ENCODE data around the gene NOS1AP. TPM values are rescaled to one million over a fixed set of nuclear protein-coding genes. Genes with fewer than 3 reads are reported as not detected.

Gene NOS1AP
- total RNA-seq, 4 donors from 2014 or later: 1.1 to 3.5 (median 2.6) TPM

DNA sequence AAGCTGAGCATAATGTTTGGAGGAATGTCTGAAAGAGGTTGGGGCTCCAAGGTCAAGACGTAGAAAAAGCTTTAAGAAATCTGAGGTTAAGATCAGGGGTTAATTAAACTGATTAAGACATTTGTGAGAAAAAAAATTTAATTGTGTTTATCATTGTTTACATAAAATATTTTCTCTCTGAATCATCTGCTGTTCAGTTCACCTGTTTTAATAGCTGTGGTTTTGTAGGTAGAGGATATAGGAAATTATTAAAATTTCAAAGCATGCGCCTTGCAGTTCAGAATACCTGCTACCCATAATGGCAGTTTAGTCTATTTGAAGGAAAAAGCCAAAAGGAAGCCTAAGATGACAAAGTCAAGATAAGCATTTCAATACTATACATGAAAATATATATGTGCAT lies 154.0 kb downstream of the NOS1AP start:
- WGBS, 2 donors: 83 to 87% methylated on average over 2 of the region's 2 CpGs
- DNase-seq (ENCODE audit: low spot score in 2 of 2): no peak
- no peak for TF ChIP-seq POLR2A (IDR thresholded peaks at IDR 0.05)
- TF ChIP-seq, protein P1, sequence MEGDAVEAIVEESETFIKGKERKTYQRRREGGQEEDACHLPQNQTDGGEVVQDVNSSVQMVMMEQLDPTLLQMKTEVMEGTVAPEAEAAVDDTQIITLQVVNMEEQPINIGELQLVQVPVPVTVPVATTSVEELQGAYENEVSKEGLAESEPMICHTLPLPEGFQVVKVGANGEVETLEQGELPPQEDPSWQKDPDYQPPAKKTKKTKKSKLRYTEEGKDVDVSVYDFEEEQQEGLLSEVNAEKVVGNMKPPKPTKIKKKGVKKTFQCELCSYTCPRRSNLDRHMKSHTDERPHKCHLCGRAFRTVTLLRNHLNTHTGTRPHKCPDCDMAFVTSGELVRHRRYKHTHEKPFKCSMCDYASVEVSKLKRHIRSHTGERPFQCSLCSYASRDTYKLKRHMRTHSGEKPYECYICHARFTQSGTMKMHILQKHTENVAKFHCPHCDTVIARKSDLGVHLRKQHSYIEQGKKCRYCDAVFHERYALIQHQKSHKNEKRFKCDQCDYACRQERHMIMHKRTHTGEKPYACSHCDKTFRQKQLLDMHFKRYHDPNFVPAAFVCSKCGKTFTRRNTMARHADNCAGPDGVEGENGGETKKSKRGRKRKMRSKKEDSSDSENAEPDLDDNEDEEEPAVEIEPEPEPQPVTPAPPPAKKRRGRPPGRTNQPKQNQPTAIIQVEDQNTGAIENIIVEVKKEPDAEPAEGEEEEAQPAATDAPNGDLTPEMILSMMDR (IDR thresholded peaks at IDR 0.05): no peak
- intact Hi-C loops (cut with DNase I; ENCODE audit: low total_unique reads): no loop called here
- no peak overlapping the region for H3K4me3 ChIP-seq (ENCODE audit: low read depth, poor library complexity, severe bottlenecking)

DNA sequence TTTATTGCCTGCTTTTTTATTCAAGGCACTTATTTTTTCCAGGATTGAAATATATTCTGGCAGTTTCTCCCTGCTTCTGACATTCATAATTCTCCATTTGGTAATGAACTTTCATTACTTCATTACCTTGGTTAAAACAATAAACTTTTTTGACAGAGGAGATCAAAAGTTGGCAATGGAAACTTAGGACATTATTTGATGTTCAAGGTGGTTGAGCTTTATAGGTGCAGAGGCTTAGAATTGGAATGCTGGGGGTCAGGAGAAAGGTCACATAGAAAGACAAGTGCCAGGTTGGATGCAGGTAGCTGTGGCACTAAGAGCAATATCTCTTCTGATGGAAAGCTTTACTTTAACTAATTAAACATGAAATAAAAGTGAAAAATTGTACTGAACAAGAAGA lies 154.8 kb downstream of the NOS1AP start:
- DNase-seq (ENCODE audit: low spot score in 2 of 2): no peak
- no peak overlapping the region for H3K4me3 ChIP-seq (ENCODE audit: low read depth, poor library complexity, severe bottlenecking)
- TF ChIP-seq POLR2A (IDR thresholded peaks at IDR 0.05): no peak
- intact Hi-C loops (cut with DNase I; ENCODE audit: low total_unique reads): no loop called here

DNA sequence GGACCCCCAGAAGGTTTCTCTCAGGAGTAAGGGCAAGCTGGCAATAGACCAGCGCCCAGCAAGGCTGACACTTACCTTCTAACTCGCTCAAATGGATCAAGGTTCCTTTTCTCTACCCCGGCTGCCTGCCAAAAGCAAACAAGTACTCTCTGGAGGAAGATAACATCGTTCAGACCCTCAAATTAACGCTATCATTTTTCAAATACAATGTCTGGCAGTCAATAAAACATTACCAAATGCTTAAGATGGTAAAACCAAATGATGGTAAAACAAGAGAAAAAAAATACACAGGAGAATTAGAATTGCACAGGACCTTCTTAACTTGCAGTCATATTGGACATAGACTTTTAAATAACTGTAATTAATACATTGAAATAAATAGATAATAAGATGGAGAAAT lies 159.1 kb downstream of the NOS1AP start:
- H3K4me3 ChIP-seq (ENCODE audit: low read depth, poor library complexity, severe bottlenecking): no peak overlapping the region
- DNase-seq (ENCODE audit: low spot score in 2 of 2): no peak
- TF ChIP-seq, protein P1 (IDR thresholded peaks at IDR 0.05): no peak
- no peak for TF ChIP-seq POLR2A (IDR thresholded peaks at IDR 0.05)
- intact Hi-C loops (cut with DNase I; ENCODE audit: low total_unique reads): no loop called here
- WGBS, 2 donors: 82 to 85% methylated on average over 5 of the region's 5 CpGs

DNA sequence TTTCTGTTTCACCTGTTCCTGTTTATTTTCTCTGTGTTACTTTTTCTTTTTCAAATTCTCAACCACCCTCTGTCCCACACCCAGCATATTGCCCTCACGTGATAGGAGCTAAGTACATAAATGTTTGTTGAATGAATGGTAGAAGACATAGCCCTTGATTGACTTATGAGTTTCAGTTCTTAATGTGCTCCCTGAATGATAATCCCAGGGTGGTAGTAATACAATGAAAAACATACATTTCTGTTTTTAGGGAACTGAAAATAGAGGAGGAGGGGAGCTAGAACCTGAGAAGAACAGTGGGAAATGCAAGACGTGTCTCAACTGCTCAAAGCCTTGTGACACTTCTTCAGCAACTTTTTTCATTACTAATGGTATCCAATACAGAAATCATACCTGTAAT lies 160.1 kb downstream of the NOS1AP start:
- intact Hi-C loops (cut with DNase I; ENCODE audit: low total_unique reads): no loop called here
- 54 to 74% methylated on average over 2 of the region's 2 CpGs for WGBS, 2 donors
- TF ChIP-seq POLR2A (IDR thresholded peaks at IDR 0.05): no peak
- TF ChIP-seq, protein P1 (IDR thresholded peaks at IDR 0.05): no peak
- no peak overlapping the region for H3K4me3 ChIP-seq (ENCODE audit: low read depth, poor library complexity, severe bottlenecking)
- no peak for DNase-seq (ENCODE audit: low spot score in 2 of 2)

DNA sequence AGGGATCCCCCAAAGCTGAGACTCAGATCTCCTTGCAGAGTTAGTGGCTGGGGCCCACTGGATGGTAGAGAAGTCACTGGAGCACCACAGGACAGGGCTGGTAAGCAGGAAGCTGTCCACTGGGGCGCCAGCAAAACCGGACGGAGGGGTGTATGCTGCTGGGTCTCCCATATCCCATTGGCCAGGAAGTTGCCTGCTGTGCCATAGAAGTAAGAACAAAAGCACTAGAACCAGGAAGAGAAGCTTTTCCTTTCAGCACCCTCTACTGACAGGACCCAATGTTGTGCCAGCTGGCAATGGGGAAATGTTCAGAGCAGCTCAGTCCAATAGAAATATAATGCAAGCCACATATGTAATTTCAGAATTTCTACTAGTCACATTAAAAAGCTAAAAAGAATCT lies 160.6 kb downstream of the NOS1AP start:
- no peak overlapping the region for H3K4me3 ChIP-seq (ENCODE audit: low read depth, poor library complexity, severe bottlenecking)
- DNase-seq (ENCODE audit: low spot score in 2 of 2): no peak
- intact Hi-C loops (cut with DNase I; ENCODE audit: low total_unique reads): no loop called here
- TF ChIP-seq, protein P1 (IDR thresholded peaks at IDR 0.05): no peak
- no peak for TF ChIP-seq POLR2A (IDR thresholded peaks at IDR 0.05)
- WGBS, 2 donors: 44 to 77% methylated on average over 3 of the region's 3 CpGs

DNA sequence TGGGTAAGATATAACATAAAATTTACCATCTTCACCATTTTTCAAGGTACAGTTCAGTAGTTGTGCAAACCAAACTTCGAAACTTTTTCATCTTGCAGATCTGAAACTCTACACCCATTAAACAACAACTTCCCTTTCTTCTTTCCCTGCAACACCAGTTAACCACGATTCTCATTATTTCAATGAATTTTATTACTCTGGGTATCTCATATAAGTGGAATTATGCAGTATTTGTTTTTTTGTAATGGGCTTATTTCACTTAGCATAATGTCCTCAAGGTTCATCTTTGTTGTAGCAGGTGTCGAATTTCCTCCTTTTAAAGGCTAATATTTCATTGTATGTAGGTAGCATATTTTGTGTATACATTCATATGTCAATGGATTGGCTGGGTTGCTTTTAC lies 161.0 kb downstream of the NOS1AP start:
- no peak for DNase-seq (ENCODE audit: low spot score in 2 of 2)
- intact Hi-C loops (cut with DNase I; ENCODE audit: low total_unique reads): no loop called here
- WGBS, 2 donors: 72 to 75% methylated on average over 3 of the region's 3 CpGs

More for the DNA sequence above, 161.0 kb downstream of the NOS1AP start:
- no peak overlapping the region for H3K4me3 ChIP-seq (ENCODE audit: low read depth, poor library complexity, severe bottlenecking)
- TF ChIP-seq POLR2A (IDR thresholded peaks at IDR 0.05): no peak
- TF ChIP-seq, protein P1 (IDR thresholded peaks at IDR 0.05): no peak

Measured in lower leg skin (tissue), 4 donors.